ENCODE data around the gene TSPAN7.

TSPAN7 gene

DNA sequence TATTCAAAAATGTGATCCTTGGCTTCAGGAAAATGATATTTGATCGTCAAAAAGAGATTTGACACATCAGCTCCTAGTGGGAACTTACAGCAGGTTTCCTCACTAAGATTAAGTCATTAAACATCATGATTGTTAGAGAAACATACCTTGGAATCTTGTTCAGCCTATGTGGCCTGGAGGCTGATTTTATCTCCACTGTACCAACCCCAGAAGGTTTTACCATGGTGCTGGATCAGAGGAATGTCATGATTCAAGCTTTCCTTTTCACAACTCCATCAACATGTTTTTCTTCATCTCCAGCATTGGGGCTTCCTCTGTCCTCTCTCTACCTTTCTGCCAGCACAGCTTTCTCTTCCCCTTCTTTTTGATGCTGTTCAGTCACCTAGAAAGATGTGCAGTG lies 171.5 kb downstream of the TSPAN7 start:
- no peaks in the 10 kb centered on the region for H3K27me3 ChIP-seq (ENCODE audit: insufficient read depth, poor library complexity, severe bottlenecking)
- no peak overlapping the region for H3K4me3 ChIP-seq (replicated peaks; ENCODE audit: insufficient read depth, low read length)
- DNase-seq (ENCODE audit: low read depth in 1 of 2, low spot score in 1 of 2), result no peak
- no peak for TF ChIP-seq GABPA (IDR thresholded peaks at IDR 0.05; ENCODE audit: low read depth)
- no peak for TF ChIP-seq POLR2AphosphoS5 (IDR thresholded peaks at IDR 0.05; ENCODE audit: low read depth)
- no peak for TF ChIP-seq SPI1 (IDR thresholded peaks at IDR 0.05; ENCODE audit: borderline replicate concordance, low read depth)
- TF ChIP-seq, protein P1, sequence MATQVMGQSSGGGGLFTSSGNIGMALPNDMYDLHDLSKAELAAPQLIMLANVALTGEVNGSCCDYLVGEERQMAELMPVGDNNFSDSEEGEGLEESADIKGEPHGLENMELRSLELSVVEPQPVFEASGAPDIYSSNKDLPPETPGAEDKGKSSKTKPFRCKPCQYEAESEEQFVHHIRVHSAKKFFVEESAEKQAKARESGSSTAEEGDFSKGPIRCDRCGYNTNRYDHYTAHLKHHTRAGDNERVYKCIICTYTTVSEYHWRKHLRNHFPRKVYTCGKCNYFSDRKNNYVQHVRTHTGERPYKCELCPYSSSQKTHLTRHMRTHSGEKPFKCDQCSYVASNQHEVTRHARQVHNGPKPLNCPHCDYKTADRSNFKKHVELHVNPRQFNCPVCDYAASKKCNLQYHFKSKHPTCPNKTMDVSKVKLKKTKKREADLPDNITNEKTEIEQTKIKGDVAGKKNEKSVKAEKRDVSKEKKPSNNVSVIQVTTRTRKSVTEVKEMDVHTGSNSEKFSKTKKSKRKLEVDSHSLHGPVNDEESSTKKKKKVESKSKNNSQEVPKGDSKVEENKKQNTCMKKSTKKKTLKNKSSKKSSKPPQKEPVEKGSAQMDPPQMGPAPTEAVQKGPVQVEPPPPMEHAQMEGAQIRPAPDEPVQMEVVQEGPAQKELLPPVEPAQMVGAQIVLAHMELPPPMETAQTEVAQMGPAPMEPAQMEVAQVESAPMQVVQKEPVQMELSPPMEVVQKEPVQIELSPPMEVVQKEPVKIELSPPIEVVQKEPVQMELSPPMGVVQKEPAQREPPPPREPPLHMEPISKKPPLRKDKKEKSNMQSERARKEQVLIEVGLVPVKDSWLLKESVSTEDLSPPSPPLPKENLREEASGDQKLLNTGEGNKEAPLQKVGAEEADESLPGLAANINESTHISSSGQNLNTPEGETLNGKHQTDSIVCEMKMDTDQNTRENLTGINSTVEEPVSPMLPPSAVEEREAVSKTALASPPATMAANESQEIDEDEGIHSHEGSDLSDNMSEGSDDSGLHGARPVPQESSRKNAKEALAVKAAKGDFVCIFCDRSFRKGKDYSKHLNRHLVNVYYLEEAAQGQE (IDR thresholded peaks at IDR 0.05; ENCODE audit: insufficient replicate concordance, low read depth), result no peak
- TF ChIP-seq, protein P2, sequence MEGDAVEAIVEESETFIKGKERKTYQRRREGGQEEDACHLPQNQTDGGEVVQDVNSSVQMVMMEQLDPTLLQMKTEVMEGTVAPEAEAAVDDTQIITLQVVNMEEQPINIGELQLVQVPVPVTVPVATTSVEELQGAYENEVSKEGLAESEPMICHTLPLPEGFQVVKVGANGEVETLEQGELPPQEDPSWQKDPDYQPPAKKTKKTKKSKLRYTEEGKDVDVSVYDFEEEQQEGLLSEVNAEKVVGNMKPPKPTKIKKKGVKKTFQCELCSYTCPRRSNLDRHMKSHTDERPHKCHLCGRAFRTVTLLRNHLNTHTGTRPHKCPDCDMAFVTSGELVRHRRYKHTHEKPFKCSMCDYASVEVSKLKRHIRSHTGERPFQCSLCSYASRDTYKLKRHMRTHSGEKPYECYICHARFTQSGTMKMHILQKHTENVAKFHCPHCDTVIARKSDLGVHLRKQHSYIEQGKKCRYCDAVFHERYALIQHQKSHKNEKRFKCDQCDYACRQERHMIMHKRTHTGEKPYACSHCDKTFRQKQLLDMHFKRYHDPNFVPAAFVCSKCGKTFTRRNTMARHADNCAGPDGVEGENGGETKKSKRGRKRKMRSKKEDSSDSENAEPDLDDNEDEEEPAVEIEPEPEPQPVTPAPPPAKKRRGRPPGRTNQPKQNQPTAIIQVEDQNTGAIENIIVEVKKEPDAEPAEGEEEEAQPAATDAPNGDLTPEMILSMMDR (IDR thresholded peaks at IDR 0.05; ENCODE audit: insufficient read depth, low read length), result no peak
- no peak overlapping the region for H3K27ac ChIP-seq (replicated peaks)
